KBM-7 (cell line): ENCODE measurements around the gene UBR3.
"Not testable (repeated sequence)": the region's sequence is repeated elsewhere in the genome, so short reads cannot be mapped to it uniquely, and the experiment has no call there.

Experiments used
- DNase-seq: peaks from one replicate; pipeline ENCODE4 v3.0.0-alpha.2; 2015
- in situ Hi-C: fragments of 300-500 bp; cut with MboI; formaldehyde crosslinking; loops from 2 replicates; pipeline ENCODE4 v1.14.3; 2020; ENCODE audit warnings: low sequenced_read_pairs, low pct_unique_long_range_greater_than_20kb, mixed read lengths

Gene UBR3

GRCh38 chr2:170121689-170122088 lies 294.4 kb downstream of the UBR3 start:
- in situ Hi-C loops = no loop called here

GRCh38 chr2:170122883-170123547 lies 295.8 kb downstream of the UBR3 start:
- DNase-seq = no peak
- in situ Hi-C loops = no loop called here

More at GRCh38 chr2:170121689-170122088, 294.4 kb downstream of the UBR3 start:
- no peak for DNase-seq

GRCh38 chr2:170123593-170123992 lies 296.3 kb downstream of the UBR3 start:
- in situ Hi-C loops = no loop called here
- no peak for DNase-seq

- in situ Hi-C loops, DNase-seq: not testable (repeated sequence)
Observed at GRCh38 chr2:170126138-170126728, 299.0 kb downstream of the UBR3 start.
